ENCODE results near the gene TSPOAP1.
A peak's percentile ranks its signal among the peaks of the same experiment; 100 is the strongest.

GRCh38 chr17:58254803-58255202, 73.8 kb downstream of the TSPOAP1 start:
- TF ChIP-seq CTCF (conservative IDR thresholded peaks at IDR 0.05 in 1 of 2, IDR thresholded peaks at IDR 0.05 in 1 of 2; ENCODE audit: extremely low read depth in 1 of 2, insufficient read depth in 1 of 2, low read depth in 1 of 2, low read length in 2 of 2), result peak in 1 of 2 donors; percentile 29
- no peak for TF ChIP-seq EZH2 (IDR thresholded peaks at IDR 0.05; ENCODE audit: borderline replicate concordance, low read length)

Data from mammary epithelial cell (primary cell).